Amniotic stem cell (primary cell): ENCODE results near the gene NTM.
A peak's percentile ranks its signal among the peaks of the same experiment; 100 is the strongest.

ENCODE experiments used
- DNase-seq: peaks from one replicate; lab custom pipeline; 2025; lab: John Stamatoyannopoulos, UW

The NTM gene

GRCh38 chr11:132154781-132155180, 784.4 kb downstream of the NTM start:
- DNase-seq: no peak

DNA sequence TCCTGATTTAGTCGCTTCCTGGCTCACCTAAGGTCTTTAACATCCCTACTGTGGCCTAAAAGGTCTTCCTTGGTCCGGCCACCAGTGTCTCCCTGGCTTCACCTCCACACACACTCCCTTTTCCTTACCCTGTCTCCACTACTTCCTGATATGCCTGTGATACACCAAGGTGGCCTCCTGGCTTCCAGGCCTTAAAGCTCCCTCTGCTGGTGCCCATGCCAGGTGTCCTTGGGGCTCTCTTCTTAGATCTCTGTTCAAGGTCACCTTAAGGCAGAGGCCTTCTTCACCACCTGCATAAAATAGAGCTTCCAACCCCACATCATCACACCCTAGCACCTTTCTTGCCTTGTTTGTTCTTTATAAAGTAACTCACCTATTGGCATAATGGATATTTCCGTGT, 787.7 kb downstream of the NTM start:
- DNase-seq: no peak

- DNase-seq: no peak
Observed at GRCh38 chr11:132158696-132159095, 788.3 kb downstream of the NTM start.

- DNase-seq: no peak
Observed at GRCh38 chr11:132161403-132162078, 791.1 kb downstream of the NTM start.

- DNase-seq: no peak
Observed at GRCh38 chr11:132168344-132168981, 798.0 kb downstream of the NTM start.

DNA sequence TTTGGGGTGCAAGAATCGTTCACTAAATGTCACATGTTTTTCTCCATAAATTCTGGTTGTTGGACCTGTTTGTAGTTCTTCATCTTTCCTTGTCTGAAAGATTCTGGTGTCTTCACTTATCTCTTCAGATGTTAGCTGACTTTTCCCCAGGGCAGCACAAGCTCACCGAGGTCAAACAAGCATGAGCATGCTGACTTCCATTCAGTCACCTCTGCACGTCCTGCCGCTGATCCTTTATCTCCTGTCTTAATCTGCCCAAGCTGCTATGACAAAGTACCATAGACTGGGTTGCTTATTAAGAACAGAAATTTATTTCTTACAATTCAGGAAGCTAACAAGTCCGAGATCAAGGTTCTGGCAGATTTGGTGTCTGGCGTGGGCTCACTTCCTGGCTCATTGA, 800.6 kb downstream of the NTM start:
- DNase-seq: no peak

GRCh38 chr11:132174362-132175255, 804.2 kb downstream of the NTM start:
- no peak for DNase-seq

DNA sequence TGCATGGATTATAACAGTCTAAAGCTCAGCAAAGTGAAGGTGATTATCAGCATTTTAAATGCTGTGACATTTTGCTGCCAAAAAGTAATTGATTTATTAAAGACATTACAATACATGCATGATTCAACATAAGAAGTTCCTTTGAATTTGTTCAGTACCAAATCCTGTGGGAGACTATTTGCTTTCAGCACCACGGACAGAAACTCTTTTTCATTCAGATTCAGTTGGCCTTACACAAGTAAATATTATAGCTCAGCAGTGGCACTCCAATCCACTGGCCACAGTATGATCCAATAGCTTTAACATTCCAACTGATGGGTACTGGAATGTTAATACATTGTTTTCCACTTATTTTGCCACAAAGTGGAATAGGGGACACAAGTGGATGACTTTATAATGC, 806.7 kb downstream of the NTM start:
- DNase-seq: peak; percentile 15

DNA sequence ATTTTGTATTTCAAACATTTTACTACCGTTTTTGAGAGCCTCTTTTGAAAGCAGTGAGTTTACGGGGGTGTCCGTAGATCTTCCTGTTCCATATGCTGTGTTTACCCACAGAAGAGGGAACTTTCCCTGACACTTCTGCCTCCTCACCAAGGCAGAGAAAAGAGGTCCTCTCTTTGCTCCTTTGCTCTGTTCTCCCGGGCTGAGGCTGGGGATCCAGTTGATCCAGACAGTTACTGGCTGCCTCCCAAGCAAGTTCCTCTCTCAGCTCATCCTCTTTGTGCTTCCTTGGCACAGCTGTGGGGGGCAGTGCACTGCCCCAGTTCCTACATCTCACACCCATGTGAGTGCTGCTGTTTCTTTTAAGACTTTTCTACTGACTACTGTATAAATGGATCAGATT, 813.7 kb downstream of the NTM start:
- no peak for DNase-seq

GRCh38 chr11:132185726-132186592, 815.5 kb downstream of the NTM start:
- DNase-seq: no peak

- DNase-seq: no peak
Observed at GRCh38 chr11:132186699-132187098, 816.3 kb downstream of the NTM start.

DNA sequence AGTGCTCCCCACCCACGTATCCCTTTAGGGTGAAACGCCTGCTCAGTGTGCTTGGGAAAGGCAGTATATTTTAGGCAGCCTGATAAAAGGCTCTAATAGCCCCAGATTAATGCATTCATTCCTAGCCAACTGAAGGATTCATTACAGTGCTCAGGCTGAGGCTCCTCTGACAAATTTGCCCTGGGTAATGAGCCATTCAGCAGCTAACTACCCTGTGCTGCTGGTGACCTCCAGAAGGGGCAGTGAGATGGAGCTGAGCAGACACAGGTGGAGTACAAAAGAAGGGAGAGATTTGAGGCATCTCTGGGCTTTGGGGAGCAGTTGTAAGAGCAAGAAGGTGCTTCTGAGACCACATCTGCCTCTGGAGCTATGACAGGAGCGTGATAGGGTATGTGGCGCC, 817.0 kb downstream of the NTM start:
- no peak for DNase-seq

- DNase-seq: no peak
Observed at GRCh38 chr11:132187814-132188213, 817.4 kb downstream of the NTM start.

GRCh38 chr11:132196928-132197327, 826.5 kb downstream of the NTM start:
- DNase-seq: no peak

GRCh38 chr11:132200353-132200936, 830.0 kb downstream of the NTM start:
- DNase-seq: no peak

- no peak for DNase-seq
Observed at GRCh38 chr11:132202621-132203020, 832.2 kb downstream of the NTM start.

- DNase-seq: no peak
Observed at GRCh38 chr11:132205006-132205405, 834.6 kb downstream of the NTM start.

GRCh38 chr11:132205496-132205895, 835.1 kb downstream of the NTM start:
- DNase-seq: no peak

GRCh38 chr11:132206993-132207392, 836.6 kb downstream of the NTM start:
- DNase-seq: no peak

GRCh38 chr11:132208477-132209055, 838.2 kb downstream of the NTM start:
- DNase-seq: no peak

DNA sequence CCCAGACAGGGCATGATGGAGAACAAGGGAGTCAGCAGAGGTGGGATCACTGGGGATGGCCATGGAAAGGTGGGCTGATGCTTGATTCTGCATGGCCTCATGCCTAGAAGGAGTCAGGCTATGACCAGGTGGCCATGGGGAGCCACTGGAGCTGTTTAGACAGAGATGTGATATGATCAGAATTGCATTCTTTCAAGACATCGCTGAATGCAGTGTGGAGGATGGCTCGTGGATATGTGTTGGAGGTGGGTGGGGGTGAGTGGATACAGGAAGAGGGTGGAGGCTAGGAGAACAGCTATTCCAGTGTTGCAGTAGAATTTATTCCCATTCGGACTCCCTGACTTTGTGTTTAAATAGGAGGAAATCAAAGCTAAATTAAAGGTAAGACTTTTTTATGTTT, 841.1 kb downstream of the NTM start:
- no peak for DNase-seq
